Keratinocyte (primary cell): ENCODE data around the gene KLHL25.

ENCODE experiments used
- EZH2 ChIP-seq: IDR thresholded peaks from one replicate; pipeline ENCODE4 v1.6.1; 2012; ENCODE audit warnings: inconsistent platforms, mild to moderate bottlenecking, low read length, moderate library complexity
- TF ChIP-seq, protein P1 (sequence below), 3 experiments: IDR thresholded peaks in 1 of 3; conservative IDR thresholded peaks in 1 of 3; optimal IDR thresholded peaks in 1 of 3; 2 replicates in 2 of 3; 3 replicates in 1 of 3; pipeline versions ENCODE3 to v1.5.1; 2011; ENCODE audit warnings: low read length in 3 of 3, mild to moderate bottlenecking in 3 of 3, moderate library complexity in 2 of 3, control low read depth in 1 of 3, inconsistent platforms in 1 of 3; ENCODE audit not compliant: insufficient read depth in 2 of 3; ENCODE audit errors: extremely low read depth in 1 of 3

DNA sequence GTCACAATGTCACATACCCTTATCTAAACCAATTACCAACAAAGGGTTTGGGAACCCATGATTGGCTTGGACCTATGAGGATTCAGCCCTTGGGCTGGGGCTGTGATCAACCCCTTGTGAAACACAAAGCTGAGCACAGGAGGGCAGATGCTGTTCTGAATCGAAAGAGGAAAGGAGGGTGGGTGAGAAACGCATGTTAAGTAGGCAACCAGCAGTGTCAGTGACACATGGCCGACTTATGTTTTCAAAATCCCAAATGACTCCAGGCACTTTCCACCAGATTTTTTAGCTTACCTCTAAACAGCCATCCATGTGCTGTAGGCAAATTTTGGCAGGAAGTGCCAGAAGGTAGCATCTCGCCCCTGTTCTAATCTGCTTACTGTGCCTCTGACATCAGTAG is 34.1 kb upstream of the KLHL25 start:
- TF ChIP-seq, protein P1, sequence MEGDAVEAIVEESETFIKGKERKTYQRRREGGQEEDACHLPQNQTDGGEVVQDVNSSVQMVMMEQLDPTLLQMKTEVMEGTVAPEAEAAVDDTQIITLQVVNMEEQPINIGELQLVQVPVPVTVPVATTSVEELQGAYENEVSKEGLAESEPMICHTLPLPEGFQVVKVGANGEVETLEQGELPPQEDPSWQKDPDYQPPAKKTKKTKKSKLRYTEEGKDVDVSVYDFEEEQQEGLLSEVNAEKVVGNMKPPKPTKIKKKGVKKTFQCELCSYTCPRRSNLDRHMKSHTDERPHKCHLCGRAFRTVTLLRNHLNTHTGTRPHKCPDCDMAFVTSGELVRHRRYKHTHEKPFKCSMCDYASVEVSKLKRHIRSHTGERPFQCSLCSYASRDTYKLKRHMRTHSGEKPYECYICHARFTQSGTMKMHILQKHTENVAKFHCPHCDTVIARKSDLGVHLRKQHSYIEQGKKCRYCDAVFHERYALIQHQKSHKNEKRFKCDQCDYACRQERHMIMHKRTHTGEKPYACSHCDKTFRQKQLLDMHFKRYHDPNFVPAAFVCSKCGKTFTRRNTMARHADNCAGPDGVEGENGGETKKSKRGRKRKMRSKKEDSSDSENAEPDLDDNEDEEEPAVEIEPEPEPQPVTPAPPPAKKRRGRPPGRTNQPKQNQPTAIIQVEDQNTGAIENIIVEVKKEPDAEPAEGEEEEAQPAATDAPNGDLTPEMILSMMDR (optimal IDR thresholded peaks at IDR 0.05 in 1 of 3, IDR thresholded peaks at IDR 0.05 in 1 of 3, conservative IDR thresholded peaks at IDR 0.05 in 1 of 3; ENCODE audit: extremely low read depth in 1 of 3, insufficient read depth in 2 of 3, low read length in 3 of 3) = no peak
- TF ChIP-seq EZH2 = no peak
